A549 treated with GW870086 at 1 μM for 4 hours (cell line): ENCODE measurements around the gene RNF187. TPM values are rescaled to one million over a fixed set of nuclear protein-coding genes. Genes with fewer than 3 reads are reported as not detected.

Source experiments
- total RNA-seq: library from RNA; stranded (reverse); fragments of 200-300 nt; extraction: Qiagen RNA extraction; gene quantifications from 5 replicates; pipeline ENCODE4 v1.2.3, GENCODE V29; 2022; ENCODE audit warnings: low read depth

The RNF187 gene
- 58.0 to 81.7 TPM (median 80.0 TPM) in 5 replicates for total RNA-seq

DNA sequence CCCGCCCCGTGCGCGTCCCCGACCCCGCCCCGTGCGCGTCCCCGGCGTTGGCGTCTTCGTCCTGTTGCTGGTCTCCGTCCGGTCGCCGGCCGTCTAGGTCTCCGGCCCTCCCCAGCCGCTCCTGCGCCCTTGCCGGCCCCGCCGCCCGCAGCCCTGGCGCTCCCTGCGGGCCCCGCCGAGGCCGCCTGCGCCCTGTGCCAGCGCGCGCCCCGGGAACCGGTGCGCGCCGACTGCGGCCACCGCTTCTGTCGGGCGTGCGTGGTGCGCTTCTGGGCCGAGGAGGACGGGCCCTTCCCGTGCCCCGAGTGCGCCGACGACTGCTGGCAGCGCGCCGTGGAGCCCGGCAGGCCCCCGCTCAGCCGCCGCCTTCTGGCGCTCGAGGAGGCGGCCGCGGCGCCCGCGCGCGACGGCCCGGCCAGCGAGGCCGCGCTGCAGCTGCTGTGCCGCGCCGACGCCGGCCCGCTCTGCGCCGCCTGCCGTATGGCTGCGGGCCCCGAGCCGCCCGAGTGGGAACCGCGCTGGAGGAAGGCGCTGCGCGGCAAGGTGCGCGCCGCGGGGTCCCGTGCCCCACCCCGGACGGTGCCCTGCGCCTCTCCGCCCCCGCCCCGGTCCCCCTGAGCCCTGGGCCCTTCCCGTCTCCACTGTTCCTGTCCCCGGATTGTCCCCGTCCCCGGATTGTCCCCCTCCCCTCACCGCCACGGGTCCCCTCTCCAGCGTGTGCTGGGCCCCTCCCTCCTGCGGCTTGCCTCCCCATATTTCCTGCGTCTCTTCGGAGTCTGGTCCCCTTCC, at the start of gene RNF187:
TSS of gene RNF187 (plus strand) at position 47 of the 789 bp plus-strand sequence.

Other genes starting within 250 kb of the RNF187 start
- 28.2 to 38.8 TPM (median 36.5 TPM) in 5 replicates for gene TRIM11, start 80.5 kb upstream of the RNF187 start, total RNA-seq
- gene TRIM17, start 70.5 kb upstream of the RNF187 start, total RNA-seq = not detected in 5 replicates
- 4.5 to 7.1 TPM (median 6.4 TPM) in 5 replicates for gene RHOU, start 248.1 kb downstream of the RNF187 start, total RNA-seq